GM12801 (cell line): ENCODE results near the gene FGFR3.

Source experiments
- CTCF ChIP-seq: IDR thresholded peaks from one replicate; pipeline ENCODE4 v1.5.1; 2011; ENCODE audit warnings: control low read depth; ENCODE audit not compliant: insufficient read length; ENCODE audit errors: extremely low read depth

FGFR3 gene

DNA sequence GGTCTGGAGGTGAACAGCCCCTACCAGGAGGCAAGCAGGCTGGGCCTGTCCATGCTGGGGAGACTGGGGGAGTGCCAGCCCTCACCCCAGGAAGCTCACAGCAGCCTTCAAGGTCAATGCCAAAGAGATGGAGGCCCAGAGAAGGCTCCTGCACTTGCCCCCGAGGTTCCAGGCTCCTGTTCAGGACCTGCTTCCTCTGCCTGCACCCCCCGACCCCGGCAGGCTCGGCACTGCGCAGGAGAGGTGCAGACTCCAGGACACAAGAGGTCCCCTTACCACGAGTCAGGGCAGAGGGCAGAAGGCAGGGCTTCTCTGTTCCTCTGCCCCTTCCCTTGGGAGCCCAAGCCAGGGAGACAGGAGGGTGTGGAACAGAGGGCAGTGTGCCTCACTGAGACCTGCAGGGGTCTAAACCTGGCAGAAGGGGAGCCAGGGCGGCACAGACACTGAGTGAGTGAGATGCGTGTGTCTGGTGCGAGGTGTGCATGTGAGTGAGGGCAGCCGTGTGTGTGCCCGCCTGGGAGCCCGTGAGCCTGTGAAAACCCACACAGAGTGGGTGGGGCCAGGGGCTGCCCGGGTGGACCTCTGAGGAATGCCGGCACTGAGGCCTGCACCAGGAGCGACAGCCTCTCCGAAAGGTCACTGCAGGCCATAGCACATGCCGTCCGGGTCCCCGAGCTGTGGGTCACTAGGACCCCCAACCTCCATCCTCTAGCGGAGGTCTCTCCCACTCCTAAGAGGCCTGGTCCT is 30.7 kb upstream of the FGFR3 start:
- TF ChIP-seq CTCF = no peak

DNA sequence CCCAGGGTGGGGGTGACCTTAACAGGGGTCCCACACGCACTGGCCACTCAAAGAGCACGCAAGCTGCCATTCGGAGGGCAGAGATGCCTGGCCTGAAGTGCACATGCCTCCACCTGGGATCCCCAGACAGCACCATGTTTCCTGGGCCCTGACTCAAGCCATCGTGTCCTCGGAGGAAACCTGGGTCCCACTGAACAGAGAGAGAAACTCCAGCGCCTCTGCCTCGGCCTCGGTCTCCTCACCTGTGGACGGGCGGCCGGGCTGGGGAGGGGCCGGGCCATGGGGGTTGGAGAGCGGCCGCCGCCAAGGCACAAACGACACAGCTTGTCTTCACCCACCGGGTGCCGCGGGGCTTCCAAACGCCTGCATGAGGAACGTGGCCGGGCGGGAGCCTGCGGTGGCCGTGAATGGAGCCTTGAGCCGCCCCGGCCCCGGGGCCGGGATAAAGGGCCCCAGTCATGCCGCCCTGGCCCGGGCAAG is 30.0 kb upstream of the FGFR3 start:
- TF ChIP-seq CTCF = no peak

GRCh38 chr4:1763550-1764080 is 29.5 kb upstream of the FGFR3 start:
- no peak for TF ChIP-seq CTCF

DNA sequence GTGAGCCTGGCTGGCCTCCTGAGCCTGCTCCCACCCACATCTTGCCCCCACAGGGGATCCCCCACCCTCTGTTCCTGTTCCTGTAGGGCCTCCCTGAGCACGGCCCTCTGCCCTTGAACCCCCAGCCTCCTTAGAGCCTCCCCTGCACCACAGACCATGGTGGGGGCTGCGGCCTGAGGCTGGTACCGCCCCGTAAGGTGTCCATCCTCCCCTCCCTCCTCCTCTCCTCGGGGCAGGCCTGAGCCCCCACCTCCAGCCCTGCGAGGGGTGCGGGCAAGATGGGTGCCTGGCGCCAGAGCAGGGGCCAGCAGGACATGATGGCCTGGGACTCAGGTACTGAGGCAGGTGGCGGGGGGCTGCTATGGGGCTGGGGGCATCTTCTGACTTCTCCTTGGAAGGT is 28.4 kb upstream of the FGFR3 start:
- no peak for TF ChIP-seq CTCF

DNA sequence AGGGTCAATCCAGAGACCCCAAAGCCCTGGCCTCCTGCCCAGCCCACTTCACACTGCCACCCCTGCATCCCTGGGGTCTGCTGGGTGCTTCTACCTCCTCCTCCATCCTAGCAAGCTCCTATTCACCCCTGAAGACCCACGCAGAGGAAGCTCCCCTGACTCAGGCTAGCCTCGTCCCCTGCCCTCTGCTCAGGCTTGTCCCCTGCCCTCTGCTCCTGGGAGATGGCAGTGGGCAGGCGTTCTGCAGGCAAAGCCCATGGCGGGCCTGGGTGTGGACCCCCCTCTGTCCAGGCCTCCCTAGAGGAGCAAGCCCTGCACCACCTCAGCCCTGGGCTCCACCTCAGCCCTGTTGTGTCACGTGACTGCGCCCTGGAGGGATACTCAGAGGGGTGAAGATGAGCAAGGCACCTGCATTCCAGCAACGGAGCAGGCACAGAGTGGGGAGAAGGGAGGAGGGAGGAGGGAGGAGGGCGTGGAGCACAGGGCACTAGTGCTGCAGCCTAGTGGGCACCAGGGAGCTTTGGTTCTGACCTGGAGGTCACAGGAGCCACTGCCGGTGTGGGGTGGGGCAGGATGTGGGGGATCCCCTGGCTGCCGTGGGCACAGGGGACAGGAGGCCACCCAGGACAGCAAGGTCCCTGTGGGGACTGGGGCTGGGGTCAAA is 27.6 kb upstream of the FGFR3 start:
- no peak for TF ChIP-seq CTCF

- no peak for TF ChIP-seq CTCF
These were observed 26.7 kb upstream of the FGFR3 start for GRCh38 chr4:1766106-1767060.
